NOMO-1 treated with DMSO at 0.1 percent for 48 hours (cell line): ENCODE measurements around the gene SLC2A6.
"Not testable (repeated sequence)": the region's sequence is repeated elsewhere in the genome, so short reads cannot be mapped to it uniquely, and the experiment has no call there.

Experiments used
- DNase-seq: peaks from one replicate; lab custom pipeline; 2025; ENCODE audit not compliant: unreplicated experiment; lab: John Stamatoyannopoulos, UW

The SLC2A6 gene

GRCh38 chr9:133463234-133463863 is 15.6 kb downstream of the SLC2A6 start:
- no peak for DNase-seq

GRCh38 chr9:133461975-133462374 is 16.9 kb downstream of the SLC2A6 start:
- no peak for DNase-seq

- DNase-seq: no peak
Observed at GRCh38 chr9:133460405-133461175, 18.3 kb downstream of the SLC2A6 start.

GRCh38 chr9:133459476-133460404 is 19.2 kb downstream of the SLC2A6 start, which contains the start of gene CACFD1:
TSS of gene CACFD1 (plus strand) at chr9:133459978. CDS start at chr9:133460067, 89 bp downstream.
- DNase-seq: peak; percentile 96

- no peak for DNase-seq
Observed at GRCh38 chr9:133458643-133459312, 20.1 kb downstream of the SLC2A6 start.

- DNase-seq: no peak
Observed at GRCh38 chr9:133457748-133458147, 21.2 kb downstream of the SLC2A6 start.

GRCh38 chr9:133457233-133457632 is 21.7 kb downstream of the SLC2A6 start:
- no peak for DNase-seq

- DNase-seq: no peak
Observed at GRCh38 chr9:133456409-133456808, 22.5 kb downstream of the SLC2A6 start.

GRCh38 chr9:133455936-133456335 is 23.0 kb downstream of the SLC2A6 start:
- no peak for DNase-seq

GRCh38 chr9:133454943-133455673 is 23.8 kb downstream of the SLC2A6 start:
- no peak for DNase-seq

- DNase-seq: no peak
Observed at GRCh38 chr9:133454325-133454724, 24.6 kb downstream of the SLC2A6 start.

- no peak for DNase-seq
Observed at GRCh38 chr9:133453651-133454050, 25.2 kb downstream of the SLC2A6 start.

GRCh38 chr9:133452562-133452961 is 26.3 kb downstream of the SLC2A6 start:
- DNase-seq: no peak

- DNase-seq: not testable (repeated sequence)
Observed at GRCh38 chr9:133451865-133452264, 27.0 kb downstream of the SLC2A6 start.

- DNase-seq: no peak
Observed at GRCh38 chr9:133449760-133450159, 29.1 kb downstream of the SLC2A6 start.

- no peak for DNase-seq
Observed at GRCh38 chr9:133448487-133448972, 30.4 kb downstream of the SLC2A6 start.

GRCh38 chr9:133445293-133445969 is 33.5 kb downstream of the SLC2A6 start:
- no peak for DNase-seq

- no peak for DNase-seq
Observed at GRCh38 chr9:133443982-133444381, 34.9 kb downstream of the SLC2A6 start.

- no peak for DNase-seq
Observed at GRCh38 chr9:133443248-133443647, 35.7 kb downstream of the SLC2A6 start.
